ENCODE results near the gene COBLL1.
"Not testable (repeated sequence)": the region's sequence is repeated elsewhere in the genome, so short reads cannot be mapped to it uniquely, and the experiment has no call there.

- not testable (repeated sequence) for TF ChIP-seq CTCF (conservative IDR thresholded peaks at IDR 0.05); ZFX (IDR thresholded peaks at IDR 0.05)
Measured at GRCh38 chr2:164859906-164860693, 18.5 kb upstream of the COBLL1 start.

All from C4-2B (cell line).